GM18858 (cell line): ENCODE data around the gene ARHGAP44.
"Not testable (repeated sequence)": the region's sequence is repeated elsewhere in the genome, so short reads cannot be mapped to it uniquely, and the experiment has no call there.

Source experiments
- ATAC-seq: cut with Tn5 transposase; IDR thresholded peaks from one replicate; pipeline ENCODE4 v1.9.1; 2021; ENCODE audit not compliant: unreplicated experiment

The ARHGAP44 gene

GRCh38 chr17:12959441-12959840, 170.1 kb downstream of the ARHGAP44 start:
- ATAC-seq, result no peak

DNA sequence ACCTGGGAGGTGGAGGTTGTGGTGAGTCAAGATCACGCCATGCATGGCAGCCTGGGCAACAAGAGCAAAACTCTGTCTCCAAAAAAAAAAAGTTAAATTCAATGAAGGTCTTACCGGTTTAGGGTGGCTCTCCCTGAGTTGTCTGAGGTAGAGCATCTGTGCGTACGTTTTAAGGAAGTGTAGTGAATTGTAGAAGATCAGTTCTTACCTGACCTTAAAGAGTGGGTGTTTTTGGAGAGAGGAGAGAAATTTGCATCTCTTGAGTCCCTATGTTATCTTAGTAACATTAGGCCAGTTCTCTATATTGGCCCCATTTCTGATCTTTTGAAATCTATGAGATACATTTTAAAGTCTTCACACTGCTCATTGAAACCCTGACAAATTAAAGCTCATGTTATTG, 172.4 kb downstream of the ARHGAP44 start:
- ATAC-seq, result no peak

DNA sequence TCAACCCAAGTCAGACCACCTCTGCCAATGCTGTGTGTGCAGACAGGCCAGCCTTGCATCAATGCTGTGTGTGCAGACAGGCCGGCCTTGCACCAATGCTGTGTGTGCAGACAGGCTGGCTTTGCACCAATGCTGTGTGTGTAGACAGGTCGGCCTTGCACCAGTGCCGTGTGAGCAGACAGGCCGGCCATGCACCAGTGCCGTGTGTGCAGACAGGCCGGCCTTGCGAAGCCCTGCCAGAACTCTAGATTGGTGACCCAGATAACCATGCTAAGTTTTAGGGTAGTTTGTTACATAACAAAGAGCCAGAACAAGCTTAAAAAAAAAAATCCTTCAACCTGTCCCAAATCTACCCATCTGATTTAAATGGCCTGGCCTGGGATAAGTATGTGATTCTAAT, 174.2 kb downstream of the ARHGAP44 start:
- no peak for ATAC-seq

GRCh38 chr17:12964162-12964561, 174.9 kb downstream of the ARHGAP44 start:
- ATAC-seq, result no peak

- ATAC-seq, result no peak
These were observed 175.5 kb downstream of the ARHGAP44 start for GRCh38 chr17:12964840-12965239.

DNA sequence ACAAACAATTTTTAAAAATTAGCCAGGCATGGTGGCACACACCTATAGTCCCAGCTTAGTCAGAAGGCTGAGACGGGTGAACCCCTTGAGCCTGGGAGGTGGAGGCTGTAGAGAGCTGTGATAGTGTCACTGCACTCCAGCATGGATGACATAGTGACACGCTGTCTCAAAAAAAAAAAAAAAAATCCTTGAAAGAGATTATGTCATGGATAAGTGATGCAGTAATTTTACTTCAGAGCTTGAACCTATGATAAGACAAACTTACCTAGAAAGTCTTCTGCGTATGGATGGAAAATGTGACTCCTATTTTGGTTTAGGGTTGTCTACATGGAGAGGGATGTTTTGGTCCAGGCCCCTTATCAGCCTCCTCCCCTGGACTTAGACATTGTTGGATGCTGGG, 176.7 kb downstream of the ARHGAP44 start:
- ATAC-seq, result no peak

GRCh38 chr17:12966413-12966812, 177.1 kb downstream of the ARHGAP44 start:
- no peak for ATAC-seq

GRCh38 chr17:12967962-12968361, 178.7 kb downstream of the ARHGAP44 start:
- no peak for ATAC-seq

GRCh38 chr17:12973496-12974004, 184.3 kb downstream of the ARHGAP44 start:
- ATAC-seq, result no peak

- ATAC-seq, result no peak
These were observed 184.8 kb downstream of the ARHGAP44 start for GRCh38 chr17:12974005-12974531.

DNA sequence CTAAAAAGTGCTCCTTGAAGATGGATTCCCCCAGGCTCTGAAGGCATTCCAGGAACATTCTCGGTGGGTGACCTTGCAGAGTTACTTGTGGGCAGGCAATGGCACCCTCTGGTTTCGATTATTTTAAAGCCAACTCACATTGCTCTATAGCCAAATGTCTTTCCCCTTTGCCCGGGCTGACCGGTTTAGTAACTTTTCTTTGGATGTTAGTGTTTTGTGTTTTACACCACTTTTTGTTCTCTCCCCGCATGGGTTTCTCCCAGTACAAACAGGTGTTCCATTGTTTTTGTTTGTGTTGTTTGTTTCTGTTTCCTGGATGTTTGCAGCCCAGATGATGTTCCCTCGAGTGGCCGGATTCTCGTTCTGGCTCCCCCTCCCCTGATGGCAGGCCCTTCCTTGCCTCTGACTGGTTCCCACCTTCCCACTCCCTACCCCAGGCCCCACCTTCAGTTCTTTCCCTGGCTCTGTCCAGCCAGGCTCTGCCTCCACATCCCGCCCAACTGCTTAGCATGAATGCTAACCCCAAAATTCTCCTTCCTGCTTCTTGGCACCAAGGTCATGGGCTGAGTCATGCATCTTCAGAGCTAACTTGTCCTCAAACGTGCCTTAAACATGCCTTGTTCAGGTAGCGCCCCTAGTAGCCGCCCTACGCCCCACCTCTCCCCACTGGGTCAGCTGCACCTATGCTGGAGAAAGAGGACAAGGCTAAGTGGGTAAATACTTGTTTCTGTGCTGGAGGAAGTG, 187.9 kb downstream of the ARHGAP44 start:
- no peak for ATAC-seq

GRCh38 chr17:12978787-12979186, 189.5 kb downstream of the ARHGAP44 start:
- not testable (repeated sequence) for ATAC-seq

GRCh38 chr17:12979246-12979645, 189.9 kb downstream of the ARHGAP44 start:
- ATAC-seq, result no peak

GRCh38 chr17:12979826-12980500, 190.7 kb downstream of the ARHGAP44 start:
- ATAC-seq, result no peak

GRCh38 chr17:12982224-12982623, 192.9 kb downstream of the ARHGAP44 start:
- ATAC-seq, result no peak

DNA sequence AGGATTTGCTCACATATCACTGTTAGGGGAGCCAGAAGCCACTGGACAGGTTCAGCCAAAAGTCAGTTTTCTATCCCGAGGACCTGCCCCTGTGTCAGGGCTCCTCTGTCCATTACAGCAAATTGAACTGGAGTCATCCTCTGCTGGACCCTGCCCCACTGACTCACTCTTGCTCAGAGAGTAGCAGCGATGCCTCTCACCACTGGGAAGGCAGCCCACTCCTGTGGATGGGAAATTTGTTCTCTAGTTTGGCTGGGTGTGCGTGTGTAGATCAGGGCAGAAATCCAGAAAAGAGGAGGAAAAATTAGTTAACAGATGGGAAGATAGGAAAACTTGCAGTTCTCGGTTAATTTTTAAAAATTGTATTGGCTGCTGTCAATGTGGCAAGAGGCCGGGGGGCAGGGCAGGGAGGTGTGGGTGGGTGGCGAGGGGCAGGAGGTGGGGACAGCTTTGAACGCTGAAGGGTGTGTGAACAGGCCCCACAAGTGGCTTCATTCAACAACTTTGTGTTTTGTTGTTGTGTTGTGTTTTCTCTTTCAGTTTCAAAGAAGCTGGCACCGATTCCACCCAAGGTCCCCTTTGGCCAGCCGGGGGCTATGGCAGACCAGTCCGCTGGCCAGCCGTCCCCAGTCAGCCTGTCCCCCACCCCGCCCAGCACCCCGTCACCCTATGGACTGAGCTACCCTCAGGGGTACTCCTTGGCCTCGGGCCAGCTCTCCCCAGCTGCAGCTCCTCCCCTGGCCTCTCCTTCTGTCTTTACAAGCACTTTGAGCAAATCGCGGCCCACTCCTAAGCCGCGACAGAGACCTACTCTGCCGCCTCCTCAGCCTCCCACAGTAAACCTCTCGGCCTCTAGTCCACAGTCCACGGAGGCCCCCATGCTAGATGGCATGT, 194.9 kb downstream of the ARHGAP44 start:
- ATAC-seq, result no peak

DNA sequence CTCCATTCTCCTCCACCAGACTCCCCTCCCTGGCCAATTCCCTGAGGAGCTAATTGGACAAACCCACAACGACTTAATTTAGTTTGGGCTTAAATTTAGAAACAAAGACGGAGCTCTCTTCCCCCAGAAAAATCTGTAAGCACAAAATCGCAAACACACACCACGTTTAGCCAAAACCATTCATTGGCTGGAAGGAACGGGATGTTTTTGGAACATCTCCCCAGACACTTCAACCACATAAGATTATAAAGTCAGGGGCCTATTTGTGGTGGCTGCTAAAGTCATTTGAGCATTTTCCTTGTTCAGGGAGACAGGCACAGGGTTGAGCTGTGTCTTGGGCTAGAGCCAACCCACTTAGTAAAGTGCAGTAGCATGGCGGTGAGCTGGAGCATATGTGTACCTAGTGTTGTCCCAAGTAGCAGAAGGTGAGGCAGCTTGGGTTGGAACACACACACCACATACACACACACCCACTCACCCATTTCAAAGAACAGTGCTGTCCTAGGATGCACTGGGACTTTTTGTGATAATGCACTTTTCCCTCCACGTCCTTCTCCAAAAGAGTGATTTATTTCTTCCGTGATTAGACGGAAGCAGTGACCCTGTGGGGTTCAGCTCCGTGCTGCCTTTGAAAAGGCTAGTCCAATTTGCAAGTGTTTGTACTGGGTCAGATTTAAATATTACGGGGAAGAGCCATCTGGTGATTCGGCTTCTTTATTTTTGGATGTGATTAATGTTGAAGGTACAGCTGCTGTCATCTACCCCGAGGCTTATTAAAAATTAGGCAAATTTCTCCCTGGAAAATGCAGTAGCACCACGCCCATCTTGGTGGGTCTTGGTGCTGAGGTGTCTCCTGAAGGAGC, 196.4 kb downstream of the ARHGAP44 start:
- ATAC-seq, result no peak

DNA sequence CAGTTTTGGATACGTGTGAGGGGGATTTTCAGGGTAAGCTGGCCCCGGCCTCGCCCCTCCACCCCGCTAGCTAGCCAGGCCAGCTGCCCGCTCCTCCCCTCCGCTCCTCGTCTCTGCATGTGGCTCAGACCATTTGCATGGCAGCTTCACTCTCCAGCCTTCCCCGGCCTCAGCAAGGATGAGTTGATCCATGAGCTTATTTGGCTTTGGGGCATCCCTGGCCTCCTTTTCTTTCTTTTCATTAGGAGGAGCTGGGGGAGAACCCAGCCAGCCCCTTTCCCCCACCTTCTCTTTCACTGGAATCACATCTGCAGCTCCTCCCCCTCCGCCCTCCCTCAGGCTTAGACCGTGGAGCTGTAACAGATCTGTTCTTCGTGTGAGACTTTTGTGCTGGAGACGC, 197.8 kb downstream of the ARHGAP44 start:
- no peak for ATAC-seq

GRCh38 chr17:12990041-12990808, 200.9 kb downstream of the ARHGAP44 start:
- ATAC-seq, result no peak
